WTC11 (cell line): ENCODE measurements around the gene ZDHHC14. TPM values are rescaled to one million over a fixed set of nuclear protein-coding genes. Genes with fewer than 3 reads are reported as not detected.

Source experiments
- ATAC-seq: fragments of 200-7000 bp; cut with Tn5 transposase; 2 replicates; pipeline ENCODE4 v1.10.0; 2021; ENCODE audit warnings: mild to moderate bottlenecking, moderate library complexity
- CTCF ChIA-PET: fragments of 300-600 bp; sonication (Branson Sonifier 250); formaldehyde crosslinking; loops from one replicate; lab custom pipeline; 2021; ENCODE audit warnings: antibody characterized with exemption; lab: Charles Lee
- POLR2A ChIA-PET: fragments of 350-600 bp; sonication (Branson Sonifier 250); formaldehyde crosslinking; loops from one replicate; lab custom pipeline; 2021; ENCODE audit warnings: antibody characterized with exemption; lab: Charles Lee
- DNase-seq: peaks from one replicate; pipeline ENCODE4 v3.0.0; 2021; ENCODE audit warnings: low spot score
- H3K27ac Mint-ChIP-seq: 2 replicates; pipeline ENCODE4 v1.8.0; 2021; ENCODE audit warnings: mixed read lengths
- H3K27me3 Mint-ChIP-seq: 2 replicates; pipeline ENCODE4 v1.8.0; 2021; ENCODE audit warnings: low read depth, mild to moderate bottlenecking, moderate library complexity, mixed read lengths
- H3K36me3 Mint-ChIP-seq: 2 replicates; pipeline ENCODE4 v1.8.0; 2021; ENCODE audit warnings: mixed read lengths
- H3K4me1 Mint-ChIP-seq: 2 replicates; pipeline ENCODE4 v1.8.0; 2022; ENCODE audit warnings: mixed read lengths
- H3K4me3 Mint-ChIP-seq: 2 replicates; pipeline ENCODE4 v1.8.0; 2021; ENCODE audit warnings: mild to moderate bottlenecking, moderate library complexity, mixed read lengths
- H3K9me3 Mint-ChIP-seq: 2 replicates; pipeline ENCODE4 v1.8.0; 2021; ENCODE audit warnings: mixed read lengths
- AFF4 ChIP-seq: sonication (generic); formaldehyde crosslinking; IDR thresholded peaks from 2 replicates; pipeline ENCODE4 v1.8.1; 2023; ENCODE audit warnings: mild to moderate bottlenecking, missing genetic modification reagents, borderline replicate concordance
- AR ChIP-seq: fragments of 250-450 bp; sonication (Bioruptor Pico); IDR thresholded peaks from 2 replicates; pipeline ENCODE4 v1.9.0; 2021; ENCODE audit warnings: mild to moderate bottlenecking
- ATF2 ChIP-seq: sonication (generic); formaldehyde crosslinking; IDR thresholded peaks from 2 replicates; pipeline ENCODE4 v1.8.1; 2022; ENCODE audit warnings: low read depth, missing genetic modification reagents, borderline replicate concordance
- CREM ChIP-seq: sonication (generic); formaldehyde crosslinking; IDR thresholded peaks from 2 replicates; pipeline ENCODE4 v1.8.1; 2022; ENCODE audit warnings: mild to moderate bottlenecking, missing genetic modification reagents, moderate library complexity
- E2F1 ChIP-seq: sonication (generic); formaldehyde crosslinking; IDR thresholded peaks from 2 replicates; pipeline ENCODE4 v1.8.0; 2022; ENCODE audit warnings: mild to moderate bottlenecking, missing genetic modification reagents
- E2F5 ChIP-seq: sonication (generic); formaldehyde crosslinking; IDR thresholded peaks from 2 replicates; pipeline ENCODE4 v1.8.1; 2022; ENCODE audit warnings: mild to moderate bottlenecking, moderate library complexity, missing genetic modification reagents
- ELF4 ChIP-seq: sonication (generic); formaldehyde crosslinking; IDR thresholded peaks from 2 replicates; pipeline ENCODE4 v1.8.1; 2022; ENCODE audit warnings: low read depth, mild to moderate bottlenecking, moderate library complexity, missing genetic modification reagents
- EMX1 ChIP-seq: fragments of 250-450 bp; sonication (Bioruptor Pico); IDR thresholded peaks from 2 replicates; pipeline ENCODE4 v1.8.0; 2021; ENCODE audit warnings: mild to moderate bottlenecking
- ESRRA ChIP-seq: sonication (generic); formaldehyde crosslinking; IDR thresholded peaks from 2 replicates; pipeline ENCODE4 v1.8.1; 2022; ENCODE audit warnings: mild to moderate bottlenecking, missing genetic modification reagents, borderline replicate concordance
- HMGA2 ChIP-seq: fragments of 250-450 bp; sonication (Bioruptor Pico); IDR thresholded peaks from 2 replicates; pipeline ENCODE4 v1.4.0; 2021; ENCODE audit warnings: mild to moderate bottlenecking, moderate library complexity
- JUN ChIP-seq: sonication (generic); formaldehyde crosslinking; IDR thresholded peaks from 2 replicates; pipeline ENCODE4 v1.8.0; 2023; ENCODE audit warnings: mild to moderate bottlenecking, missing genetic modification reagents
- KAT7 ChIP-seq: sonication (generic); formaldehyde crosslinking; IDR thresholded peaks from 2 replicates; pipeline ENCODE4 v1.8.1; 2023; ENCODE audit warnings: missing genetic modification reagents, mild to moderate bottlenecking, borderline replicate concordance
- MAX ChIP-seq: sonication (generic); formaldehyde crosslinking; IDR thresholded peaks from 2 replicates; pipeline ENCODE4 v1.8.0; 2022; ENCODE audit warnings: mild to moderate bottlenecking, missing genetic modification reagents
- MXD4 ChIP-seq: fragments of 250-450 bp; sonication (Bioruptor Pico); IDR thresholded peaks from 2 replicates; pipeline ENCODE4 v1.8.0; 2021; ENCODE audit warnings: mild to moderate bottlenecking, moderate library complexity, borderline replicate concordance
- NFATC4 ChIP-seq: fragments of 250-450 bp; sonication (Bioruptor Pico); IDR thresholded peaks from 2 replicates; pipeline ENCODE4 v1.9.0; 2021; ENCODE audit warnings: mild to moderate bottlenecking
- OVOL2 ChIP-seq: fragments of 250-450 bp; sonication (Bioruptor Pico); IDR thresholded peaks from 2 replicates; pipeline ENCODE4 v1.9.0; 2021; ENCODE audit warnings: mild to moderate bottlenecking, borderline replicate concordance
- RELA ChIP-seq: sonication (generic); formaldehyde crosslinking; IDR thresholded peaks from 2 replicates; pipeline ENCODE4 v1.8.1; 2022; ENCODE audit warnings: missing genetic modification reagents, mild to moderate bottlenecking, borderline replicate concordance
- ZNF396 ChIP-seq: fragments of 250-450 bp; sonication (Bioruptor Pico); IDR thresholded peaks from 2 replicates; pipeline ENCODE4 v1.8.0; 2021; ENCODE audit warnings: mild to moderate bottlenecking, moderate library complexity, borderline replicate concordance
- ZNF416 ChIP-seq: fragments of 250-450 bp; sonication (Bioruptor Pico); IDR thresholded peaks from 2 replicates; pipeline ENCODE4 v1.9.0; 2021; ENCODE audit warnings: mild to moderate bottlenecking, inconsistent platforms
- ZNF423 ChIP-seq: fragments of 250-450 bp; sonication (Bioruptor Pico); IDR thresholded peaks from 2 replicates; pipeline ENCODE4 v2.1.2; 2022; ENCODE audit warnings: mild to moderate bottlenecking, moderate library complexity
- ZNF532 ChIP-seq: fragments of 250-450 bp; sonication (Bioruptor Pico); IDR thresholded peaks from 2 replicates; pipeline ENCODE4 v1.9.0; 2021; ENCODE audit warnings: mild to moderate bottlenecking, borderline replicate concordance
- total RNA-seq: library from RNA; stranded (reverse); gene quantifications from 3 replicates; pipeline ENCODE4 v1.2.3, GENCODE V29; 2021

Gene ZDHHC14
- total RNA-seq, 1 experiment from 2014 or later = 6.6 TPM

GRCh38 chr6:157677235-157677634 lies 296.2 kb downstream of the ZDHHC14 start (continued):
- TF ChIP-seq AFF4 (no peak), AR (no peak), ELF4 (CRISPR knock-in tag) (no peak), HMGA2 (CRISPR knock-in tag) (no peak), ZNF416 (no peak), E2F1 (CRISPR knock-in tag) (no peak), ZNF423 (CRISPR knock-in tag) (no peak)

- Mint-ChIP-seq H3K36me3 (no peaks in the 10 kb centered on the region), H3K27me3 (0 out of 2 replicates have a peak, but pooled peaks cover 2% of the 10 kb centered on the region), H3K27ac (no peak overlapping the region), H3K4me3 (no peak overlapping the region), H3K9me3 (no peaks in the 10 kb centered on the region), H3K4me1 (no peaks in the 10 kb centered on the region)
- POLR2A ChIA-PET = no interaction called here
- DNase-seq (no peak), ATAC-seq (no peak)
- CTCF ChIA-PET = interaction anchor here (1.2 kb wide), 1 partner anchor 9 kb away, joined by 3 read pairs; no protein-coding TSS in a partner anchor
- TF ChIP-seq NFATC4 (CRISPR knock-in tag) = no peak
- TF ChIP-seq ZNF396 = no peak
- TF ChIP-seq KAT7 (CRISPR knock-in tag) = no peak
- no peak for TF ChIP-seq ESRRA (CRISPR knock-in tag)
- no peak for TF ChIP-seq JUN
- TF ChIP-seq ZNF532 (CRISPR knock-in tag) = no peak
- no peak for TF ChIP-seq ATF2 (CRISPR knock-in tag)
- no peak for TF ChIP-seq MAX
- TF ChIP-seq EMX1 = no peak
- TF ChIP-seq MXD4 (CRISPR knock-in tag) = no peak
- TF ChIP-seq OVOL2 = no peak
- no peak for TF ChIP-seq CREM (CRISPR knock-in tag)
- no peak for TF ChIP-seq E2F5 (CRISPR knock-in tag)
- TF ChIP-seq RELA (CRISPR knock-in tag) = no peak
Measured at GRCh38 chr6:157679605-157680580, 298.9 kb downstream of the ZDHHC14 start.
